Endodermal cell (in vitro differentiated cells): ENCODE measurements around the gene SGO2. TPM values are rescaled to one million over a fixed set of nuclear protein-coding genes. Genes with fewer than 3 reads are reported as not detected.

Experiments
- DNase-seq: peaks from one replicate; pipeline ENCODE4 v3.0.0-alpha.2; 2017
- H3K27ac ChIP-seq: 2 replicates; pipeline ENCODE4 v1.5.1; 2013; ENCODE audit warnings: mild to moderate bottlenecking, low read depth, low read length, moderate library complexity
- H3K27me3 ChIP-seq: 2 replicates; pipeline ENCODE4 v1.6.1; 2013; ENCODE audit warnings: mild to moderate bottlenecking, low read length, moderate library complexity; ENCODE audit not compliant: insufficient read depth, control insufficient read depth, poor library complexity, severe bottlenecking
- H3K36me3 ChIP-seq: 2 replicates; pipeline ENCODE4 v1.7.0; 2013; ENCODE audit warnings: mild to moderate bottlenecking, low read length, moderate library complexity; ENCODE audit not compliant: control insufficient read depth, insufficient read depth
- H3K4me1 ChIP-seq: one replicate; pipeline ENCODE4 v1.7.0; 2013; ENCODE audit warnings: low read length; ENCODE audit not compliant: control insufficient read depth, insufficient read depth
- H3K4me3 ChIP-seq: 2 replicates; pipeline ENCODE4 v1.5.1; 2013; ENCODE audit warnings: mild to moderate bottlenecking, low read length, moderate library complexity
- H3K9ac ChIP-seq: 2 replicates; pipeline ENCODE4 v1.6.1; 2013; ENCODE audit warnings: mild to moderate bottlenecking, low read length, moderate library complexity; ENCODE audit not compliant: poor library complexity, severe bottlenecking; ENCODE audit errors: extremely low read depth
- H3K9me3 ChIP-seq: 2 replicates; pipeline ENCODE4 v1.6.1; 2013; ENCODE audit warnings: mild to moderate bottlenecking, low read length, moderate library complexity; ENCODE audit not compliant: control insufficient read depth
- H3K27ac Mint-ChIP-seq: 2 replicates; pipeline ENCODE4 v1.8.0; 2020; ENCODE audit warnings: mixed read lengths
- H3K27me3 Mint-ChIP-seq: 2 replicates; pipeline ENCODE4 v1.8.0; 2021; ENCODE audit warnings: mild to moderate bottlenecking, mixed read lengths; ENCODE audit not compliant: insufficient read depth
- H3K36me3 Mint-ChIP-seq: 2 replicates; pipeline ENCODE4 v1.8.0; 2020; ENCODE audit warnings: low read depth, mixed read lengths
- H3K4me1 Mint-ChIP-seq: 2 replicates; pipeline ENCODE4 v1.8.0; 2020; ENCODE audit warnings: mixed read lengths
- H3K4me3 Mint-ChIP-seq: 2 replicates; pipeline ENCODE4 v1.8.0; 2020; ENCODE audit warnings: mild to moderate bottlenecking, moderate library complexity, mixed read lengths
- H3K9me3 Mint-ChIP-seq: 2 replicates; pipeline ENCODE4 v1.8.0; 2020; ENCODE audit warnings: mild to moderate bottlenecking, mixed read lengths
- WGBS, 2 experiments: methylation state at CpG; one replicate each; pipeline versions ENCODE4 v1.1.5 to v1.1.7; 2013; ENCODE audit warnings: missing lambda C conversion rate in 2 of 2, mixed read lengths in 1 of 2; ENCODE audit not compliant: insufficient coverage in 1 of 2, insufficient read length in 1 of 2; 5-methylcytosine and 5-hydroxymethylcytosine counted together
- total RNA-seq, 2 donors: library from RNA; stranded (reverse); fragmentation: NEBNext Ultra II Directional in 1 of 2; extraction: Animal tissue kit (Norgen Biotek cat#: 25700) in 1 of 2; gene quantifications; 2 replicates in 1 of 2; 3 replicates in 1 of 2; pipeline ENCODE4 v1.2.1, GENCODE V29; 2021
- TF ChIP-seq, protein P1 (sequence below): fragments of 200-600 bp; sonication (generic); conservative IDR thresholded peaks from 2 replicates; pipeline ENCODE4 v1.5.0; 2021; ENCODE audit warnings: antibody characterized with exemption, mild to moderate bottlenecking

SGO2 gene
- total RNA-seq, 2 donors from 2014 or later = 20.0 to 37.8 TPM

GRCh38 chr2:200494048-200494447 is 32.0 kb upstream of the SGO2 start:
- Mint-ChIP-seq H3K4me1 (no peaks in the 10 kb centered on the region), H3K27me3 (no peaks in the 10 kb centered on the region), H3K36me3 (peaks cover 55% of the 10 kb centered on the region), H3K9me3 (peaks cover 8% of the 10 kb centered on the region), H3K4me3 (no peak overlapping the region), H3K27ac (no peak overlapping the region)
- H3K27me3 ChIP-seq = no peaks in the 10 kb centered on the region
- DNase-seq = no peak
- H3K9ac ChIP-seq = no peak overlapping the region
- no peak overlapping the region for H3K27ac ChIP-seq
- H3K4me3 ChIP-seq = no peak overlapping the region
- TF ChIP-seq, protein P1, sequence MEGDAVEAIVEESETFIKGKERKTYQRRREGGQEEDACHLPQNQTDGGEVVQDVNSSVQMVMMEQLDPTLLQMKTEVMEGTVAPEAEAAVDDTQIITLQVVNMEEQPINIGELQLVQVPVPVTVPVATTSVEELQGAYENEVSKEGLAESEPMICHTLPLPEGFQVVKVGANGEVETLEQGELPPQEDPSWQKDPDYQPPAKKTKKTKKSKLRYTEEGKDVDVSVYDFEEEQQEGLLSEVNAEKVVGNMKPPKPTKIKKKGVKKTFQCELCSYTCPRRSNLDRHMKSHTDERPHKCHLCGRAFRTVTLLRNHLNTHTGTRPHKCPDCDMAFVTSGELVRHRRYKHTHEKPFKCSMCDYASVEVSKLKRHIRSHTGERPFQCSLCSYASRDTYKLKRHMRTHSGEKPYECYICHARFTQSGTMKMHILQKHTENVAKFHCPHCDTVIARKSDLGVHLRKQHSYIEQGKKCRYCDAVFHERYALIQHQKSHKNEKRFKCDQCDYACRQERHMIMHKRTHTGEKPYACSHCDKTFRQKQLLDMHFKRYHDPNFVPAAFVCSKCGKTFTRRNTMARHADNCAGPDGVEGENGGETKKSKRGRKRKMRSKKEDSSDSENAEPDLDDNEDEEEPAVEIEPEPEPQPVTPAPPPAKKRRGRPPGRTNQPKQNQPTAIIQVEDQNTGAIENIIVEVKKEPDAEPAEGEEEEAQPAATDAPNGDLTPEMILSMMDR = no peak
- peaks cover 22% of the 10 kb centered on the region for H3K36me3 ChIP-seq
- H3K4me1 ChIP-seq = no peaks in the 10 kb centered on the region
- WGBS, 2 experiments = 89% methylated on average over 2 of the region's 2 CpGs; no CpG with 5 or more reads in 1 of the 2 experiments
- H3K9me3 ChIP-seq = peaks cover 8% of the 10 kb centered on the region

DNA sequence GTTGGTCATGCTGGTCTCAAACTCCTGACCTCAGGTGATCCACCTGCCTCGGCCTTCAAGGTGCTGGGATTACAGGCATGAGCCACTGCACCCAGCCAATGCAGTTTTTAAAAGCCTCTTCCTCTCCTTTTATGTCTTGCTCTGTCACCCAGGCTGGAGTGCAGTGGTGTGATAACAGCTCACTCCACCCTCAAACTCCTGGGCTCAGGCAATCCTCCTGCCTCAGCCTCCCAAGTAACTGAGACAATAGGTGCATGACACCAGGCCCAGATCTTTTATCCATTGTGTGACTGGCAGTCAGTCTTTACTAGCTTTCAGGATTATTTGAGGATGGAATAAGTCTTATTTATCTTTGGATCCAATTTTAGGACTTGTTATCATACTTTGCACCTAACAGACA is 29.3 kb upstream of the SGO2 start:
- no peaks in the 10 kb centered on the region for H3K27me3 ChIP-seq
- H3K4me3 ChIP-seq = no peak overlapping the region
- Mint-ChIP-seq H3K4me3 (no peak overlapping the region), H3K36me3 (peaks cover 36% of the 10 kb centered on the region), H3K27me3 (no peaks in the 10 kb centered on the region), H3K27ac (no peak overlapping the region), H3K9me3 (no peaks in the 10 kb centered on the region), H3K4me1 (no peaks in the 10 kb centered on the region)
- no peaks in the 10 kb centered on the region for H3K9me3 ChIP-seq
- H3K9ac ChIP-seq = no peak overlapping the region
- no peaks in the 10 kb centered on the region for H3K4me1 ChIP-seq
- H3K36me3 ChIP-seq = peaks cover 13% of the 10 kb centered on the region
- no peak for DNase-seq
- no peak overlapping the region for H3K27ac ChIP-seq
- 91 to 100% methylated on average over 1 of the region's 1 CpG for WGBS, 2 experiments
- TF ChIP-seq, protein P1 = no peak

- H3K27me3 Mint-ChIP-seq = no peaks in the 10 kb centered on the region
- Histone ChIP-seq H3K27ac (no peak overlapping the region), H3K36me3 (peaks cover 18% of the 10 kb centered on the region), H3K9me3 (no peaks in the 10 kb centered on the region), H3K9ac (no peak overlapping the region), H3K4me3 (no peak overlapping the region), H3K4me1 (no peaks in the 10 kb centered on the region), H3K27me3 (no peaks in the 10 kb centered on the region)
- 80 to 83% methylated on average over 1 to 2 of the region's 2 CpGs for WGBS, 2 experiments
- peaks cover 3% of the 10 kb centered on the region for H3K9me3 Mint-ChIP-seq
- H3K27ac Mint-ChIP-seq = no peak overlapping the region
- TF ChIP-seq, protein P1 = no peak
- H3K36me3 Mint-ChIP-seq = peaks cover 30% of the 10 kb centered on the region
- DNase-seq = no peak
- H3K4me3 Mint-ChIP-seq = no peak overlapping the region
- no peaks in the 10 kb centered on the region for H3K4me1 Mint-ChIP-seq
These were observed 27.4 kb upstream of the SGO2 start for GRCh38 chr2:200498402-200499162.
